Karpas-422 (cell line): Measurements from ENCODE around the gene SCAI. TPM values are rescaled to one million over a fixed set of nuclear protein-coding genes. Genes with fewer than 3 reads are reported as not detected.

Experiments
- DNase-seq: peaks from one replicate; pipeline ENCODE4 v3.0.0-alpha.2; 2015
- H2AFZ ChIP-seq: fragments of 200-600 bp; sonication (generic); 2 replicates; pipeline ENCODE4 v1.6.1; 2014; ENCODE audit warnings: antibody characterized with exemption, low read length, mixed read lengths
- H3K27ac ChIP-seq: fragments of 200-600 bp; sonication (generic); 2 replicates; pipeline ENCODE4 v1.5.1; 2014; ENCODE audit warnings: mild to moderate bottlenecking, low read length, moderate library complexity
- H3K27me3 ChIP-seq: fragments of 200-600 bp; sonication (generic); 2 replicates; pipeline ENCODE4 v1.6.1; 2014; ENCODE audit warnings: low read length, mixed read lengths
- H3K36me3 ChIP-seq: fragments of 200-600 bp; sonication (generic); 2 replicates; pipeline ENCODE4 v1.6.1; 2014; ENCODE audit warnings: low read length, mixed read lengths; ENCODE audit not compliant: insufficient read depth
- H3K4me1 ChIP-seq: fragments of 200-600 bp; sonication (generic); 2 replicates; pipeline ENCODE4 v1.6.1; 2014; ENCODE audit warnings: mild to moderate bottlenecking, low read length, mixed read lengths
- H3K4me2 ChIP-seq: fragments of 200-600 bp; sonication (generic); 2 replicates; pipeline ENCODE4 v1.6.1; 2014; ENCODE audit warnings: low read length, low read depth, mild to moderate bottlenecking; ENCODE audit not compliant: poor library complexity, severe bottlenecking
- H3K4me3 ChIP-seq: fragments of 200-600 bp; sonication (generic); 2 replicates; pipeline ENCODE4 v1.5.1; 2014; ENCODE audit warnings: mild to moderate bottlenecking, antibody characterized with exemption, low read length, mixed read lengths
- H3K79me2 ChIP-seq: fragments of 200-600 bp; sonication (generic); 2 replicates; pipeline ENCODE4 v1.6.1; 2014; ENCODE audit warnings: mild to moderate bottlenecking, low read length, mixed read lengths
- H3K9ac ChIP-seq: fragments of 200-600 bp; sonication (generic); 2 replicates; pipeline ENCODE4 v1.6.0; 2014; ENCODE audit warnings: low read length
- H3K9me2 ChIP-seq: fragments of 200-600 bp; sonication (generic), shearing (Covaris generic); replicated peaks from 2 replicates; pipeline ENCODE4 v1.6.0; 2014; ENCODE audit warnings: mild to moderate bottlenecking, low read length, moderate library complexity; ENCODE audit not compliant: insufficient read depth
- H3K9me3 ChIP-seq: fragments of 300-700, 200-600 bp; sonication (generic); 2 replicates; pipeline ENCODE4 v1.6.1; 2014; ENCODE audit warnings: low read length, mixed read lengths
- H4K20me1 ChIP-seq: fragments of 200-600 bp; sonication (generic); 2 replicates; pipeline ENCODE4 v1.6.1; 2014; ENCODE audit warnings: mild to moderate bottlenecking, antibody characterized with exemption, low read length, low read depth; ENCODE audit not compliant: insufficient read depth
- total RNA-seq: library from RNA; depleted of rRNA; stranded (reverse); fragments of >200 nt; shearing (Covaris generic); gene quantifications from 2 replicates; pipeline ENCODE4 v1.2.3, GENCODE V29; 2014; ENCODE audit warnings: low replicate concordance

The SCAI gene
- total RNA-seq, 1 experiment from 2014 or later = 35.3 TPM

GRCh38 chr9:124914753-124915405 is 228.4 kb downstream of the SCAI start:
- peaks cover 4% of the 10 kb centered on the region; the same call in 1 of the 2 replicates for H3K36me3 ChIP-seq
- H3K27ac ChIP-seq = no peak overlapping the region
- no peak overlapping the region for H3K4me2 ChIP-seq

DNA sequence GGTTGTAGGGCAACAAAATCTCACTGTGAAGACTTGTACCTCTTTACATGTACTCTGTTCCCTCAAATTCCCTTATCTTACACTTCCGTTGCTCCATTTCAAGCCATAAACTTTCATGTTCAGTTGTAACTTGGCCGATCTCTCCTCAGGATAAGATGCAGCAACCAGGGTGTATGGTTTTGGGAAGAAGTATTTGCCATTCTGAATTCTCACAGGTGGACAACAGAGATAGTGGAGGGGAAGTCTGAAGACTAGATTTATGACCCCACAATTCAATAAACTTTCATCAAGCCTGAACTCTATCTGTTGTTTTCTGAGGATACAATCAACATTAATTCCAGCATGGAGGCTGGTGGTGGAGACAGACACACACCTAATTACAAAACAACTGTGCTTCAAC is 229.9 kb downstream of the SCAI start:
- Histone ChIP-seq H3K36me3 (no peaks in the 10 kb centered on the region; the same call in 1 of the 2 replicates), H3K9me3 (no peaks in the 10 kb centered on the region)

More at GRCh38 chr9:124914753-124915405, 228.4 kb downstream of the SCAI start:
- Histone ChIP-seq H3K27me3 (no peaks in the 10 kb centered on the region), H3K4me1 (no peaks in the 10 kb centered on the region), H4K20me1 (no peaks in the 10 kb centered on the region), H3K9me2 (no peaks in the 10 kb centered on the region), H2AFZ (no peak overlapping the region), H3K9ac (no peak overlapping the region), H3K9me3 (no peaks in the 10 kb centered on the region), H3K79me2 (no peaks in the 10 kb centered on the region), H3K4me3 (no peak overlapping the region)
- DNase-seq = no peak

GRCh38 chr9:124911766-124912165 is 231.6 kb downstream of the SCAI start:
- no peaks in the 10 kb centered on the region for H3K36me3 ChIP-seq

More for the DNA sequence above, 229.9 kb downstream of the SCAI start:
- H3K9ac ChIP-seq = no peak overlapping the region
- H4K20me1 ChIP-seq = no peaks in the 10 kb centered on the region
- no peak for DNase-seq
- H3K4me3 ChIP-seq = no peak overlapping the region
- H3K79me2 ChIP-seq = no peaks in the 10 kb centered on the region
- H3K9me2 ChIP-seq = no peaks in the 10 kb centered on the region
- no peak overlapping the region for H2AFZ ChIP-seq
- no peak overlapping the region for H3K4me2 ChIP-seq
- no peak overlapping the region for H3K27ac ChIP-seq
- no peaks in the 10 kb centered on the region for H3K27me3 ChIP-seq
- no peaks in the 10 kb centered on the region for H3K4me1 ChIP-seq

GRCh38 chr9:124908098-124908497 is 235.2 kb downstream of the SCAI start:
- H3K79me2 ChIP-seq = no peaks in the 10 kb centered on the region
- no peaks in the 10 kb centered on the region for H3K9me2 ChIP-seq
- H2AFZ ChIP-seq = no peak overlapping the region
- H3K4me1 ChIP-seq = no peaks in the 10 kb centered on the region
- H3K4me2 ChIP-seq = no peak overlapping the region
- H3K36me3 ChIP-seq = no peaks in the 10 kb centered on the region; the same call in 1 of the 2 replicates
- no peak overlapping the region for H3K27ac ChIP-seq
- H3K27me3 ChIP-seq = no peaks in the 10 kb centered on the region
- no peak overlapping the region for H3K4me3 ChIP-seq
- no peak for DNase-seq
- H3K9me3 ChIP-seq = no peaks in the 10 kb centered on the region
- H4K20me1 ChIP-seq = no peaks in the 10 kb centered on the region
- H3K9ac ChIP-seq = no peak overlapping the region

More at GRCh38 chr9:124911766-124912165, 231.6 kb downstream of the SCAI start:
- no peaks in the 10 kb centered on the region for H3K9me2 ChIP-seq
- H3K79me2 ChIP-seq = no peaks in the 10 kb centered on the region
- H3K4me3 ChIP-seq = no peak overlapping the region
- H3K9ac ChIP-seq = no peak overlapping the region
- no peak for DNase-seq
- H3K4me1 ChIP-seq = no peaks in the 10 kb centered on the region
- H3K27ac ChIP-seq = no peak overlapping the region
- H3K27me3 ChIP-seq = no peaks in the 10 kb centered on the region
- no peaks in the 10 kb centered on the region for H3K9me3 ChIP-seq
- no peak overlapping the region for H2AFZ ChIP-seq
- no peak overlapping the region for H3K4me2 ChIP-seq
- H4K20me1 ChIP-seq = no peaks in the 10 kb centered on the region

GRCh38 chr9:124906966-124907365 is 236.4 kb downstream of the SCAI start:
- H3K4me3 ChIP-seq = no peak overlapping the region
- no peaks in the 10 kb centered on the region for H3K79me2 ChIP-seq
- H3K36me3 ChIP-seq = no peaks in the 10 kb centered on the region; the same call in 1 of the 2 replicates
- H4K20me1 ChIP-seq = no peaks in the 10 kb centered on the region
- H3K27me3 ChIP-seq = no peaks in the 10 kb centered on the region
- no peaks in the 10 kb centered on the region for H3K9me2 ChIP-seq
- no peak overlapping the region for H3K27ac ChIP-seq
- H3K9me3 ChIP-seq = no peaks in the 10 kb centered on the region
- H3K4me2 ChIP-seq = no peak overlapping the region
- no peak overlapping the region for H3K9ac ChIP-seq
- H2AFZ ChIP-seq = no peak overlapping the region
- no peak for DNase-seq
- H3K4me1 ChIP-seq = no peaks in the 10 kb centered on the region

DNA sequence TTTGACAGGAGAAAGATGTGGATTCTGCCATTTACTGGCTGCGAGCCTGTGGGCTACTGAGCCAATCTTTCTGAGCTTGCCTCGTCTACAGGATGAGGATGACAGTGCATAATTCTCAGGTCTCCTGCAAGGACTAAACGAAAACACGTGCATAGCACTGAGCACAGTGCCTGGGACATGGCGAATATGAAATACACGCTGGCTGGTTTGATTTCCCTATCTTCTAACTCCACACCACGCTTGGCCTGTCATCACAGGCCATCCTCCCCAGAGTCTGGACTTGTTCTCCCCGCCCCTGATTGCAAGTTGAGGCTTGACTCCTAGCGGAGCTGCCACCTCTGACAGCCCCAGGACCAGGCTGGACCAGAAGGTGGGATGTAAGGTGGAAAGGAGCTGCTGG is 243.5 kb downstream of the SCAI start:
- no peak overlapping the region for H3K4me2 ChIP-seq
- DNase-seq = no peak

DNA sequence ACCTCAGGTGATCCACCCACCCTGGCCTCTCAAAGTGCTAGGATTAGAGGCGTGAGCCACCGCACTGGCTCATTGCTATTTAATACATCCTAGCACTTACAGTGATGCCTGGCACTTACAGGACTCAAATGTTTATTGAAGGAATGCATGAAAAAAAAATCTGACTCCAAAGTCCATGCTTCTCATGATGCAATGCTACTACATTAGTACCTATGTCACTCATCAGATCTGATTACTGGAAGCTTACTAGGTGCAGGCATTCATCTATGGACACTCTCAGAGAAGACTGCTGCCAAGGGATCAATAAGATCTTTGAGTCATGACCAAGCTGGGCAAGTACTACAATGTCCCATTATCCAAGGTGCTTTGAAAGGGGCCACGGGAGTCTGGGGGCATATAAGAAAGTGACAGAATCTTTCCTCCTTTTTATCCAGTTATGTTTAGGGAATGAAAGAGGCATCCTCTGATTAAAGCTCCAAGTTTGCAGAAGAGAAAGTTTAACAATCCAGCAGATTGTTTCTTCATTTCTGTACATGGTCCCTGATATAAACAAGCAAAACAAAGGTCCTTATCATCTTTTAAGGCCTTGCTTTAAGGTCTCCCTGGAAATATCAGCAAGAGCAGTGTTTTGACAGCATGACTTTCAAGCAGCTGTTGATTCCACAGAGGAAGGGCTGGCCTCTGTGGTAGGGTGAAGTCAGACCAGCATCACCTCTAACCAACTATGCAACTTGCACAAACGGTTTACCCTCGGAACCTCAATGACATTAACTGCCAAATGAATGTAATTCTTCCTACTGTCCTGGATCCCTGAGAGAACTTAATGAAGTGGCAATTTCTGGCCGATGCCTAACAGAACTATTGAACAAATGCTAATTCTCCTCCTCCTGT is 245.5 kb downstream of the SCAI start:
- H3K79me2 ChIP-seq = 0 out of 2 replicates have a peak, but pooled peaks cover 3% of the 10 kb centered on the region
- no peak for DNase-seq
- H4K20me1 ChIP-seq = no peaks in the 10 kb centered on the region
- H3K4me1 ChIP-seq = no peaks in the 10 kb centered on the region
- no peak overlapping the region for H3K9ac ChIP-seq
- H3K36me3 ChIP-seq = peaks cover 6% of the 10 kb centered on the region; the same call in 1 of the 2 replicates
- no peaks in the 10 kb centered on the region for H3K9me3 ChIP-seq
- no peak overlapping the region for H3K4me3 ChIP-seq
- H2AFZ ChIP-seq = no peak overlapping the region
- H3K4me2 ChIP-seq = no peak overlapping the region
- no peaks in the 10 kb centered on the region for H3K9me2 ChIP-seq
- H3K27ac ChIP-seq = no peak overlapping the region
- no peaks in the 10 kb centered on the region for H3K27me3 ChIP-seq

More for the DNA sequence above, 243.5 kb downstream of the SCAI start:
- Histone ChIP-seq H2AFZ (no peak overlapping the region), H3K27me3 (no peaks in the 10 kb centered on the region), H3K79me2 (0 out of 2 replicates have a peak, but pooled peaks cover 1% of the 10 kb centered on the region), H3K36me3 (peaks cover 6% of the 10 kb centered on the region; the same call in 1 of the 2 replicates), H3K9ac (no peak overlapping the region), H3K4me1 (no peaks in the 10 kb centered on the region), H3K9me2 (no peaks in the 10 kb centered on the region), H4K20me1 (no peaks in the 10 kb centered on the region), H3K4me3 (no peak overlapping the region), H3K9me3 (no peaks in the 10 kb centered on the region), H3K27ac (no peak overlapping the region)

- Histone ChIP-seq H2AFZ (no peak overlapping the region), H3K79me2 (0 out of 2 replicates have a peak, but pooled peaks cover 3% of the 10 kb centered on the region), H3K4me3 (no peak overlapping the region), H3K27me3 (no peaks in the 10 kb centered on the region), H3K4me1 (no peaks in the 10 kb centered on the region), H3K27ac (no peak overlapping the region), H3K9ac (peak overlapping the region; percentile 32; the same call in 1 of the 2 replicates), H3K36me3 (peaks cover 6% of the 10 kb centered on the region; the same call in 1 of the 2 replicates), H4K20me1 (no peaks in the 10 kb centered on the region), H3K9me3 (no peaks in the 10 kb centered on the region), H3K4me2 (no peak overlapping the region), H3K9me2 (no peaks in the 10 kb centered on the region)
- peak; percentile 86 for DNase-seq
Measured at GRCh38 chr9:124894741-124895170, 248.6 kb downstream of the SCAI start.
